PFSK-1 (cell line): ENCODE measurements around the gene ARL5B.

Experiments
- POLR2AphosphoS5 ChIP-seq: IDR thresholded peaks from 2 replicates; pipeline ENCODE4 v1.6.1; 2012; ENCODE audit warnings: low read depth, mild to moderate bottlenecking, control low read depth, low read length, moderate library complexity
- TAF1 ChIP-seq: IDR thresholded peaks from 2 replicates; pipeline ENCODE4 v1.6.1; 2012; ENCODE audit warnings: low read length, control low read depth, borderline replicate concordance; ENCODE audit not compliant: insufficient read depth

- no peak for TF ChIP-seq TAF1
- no peak for TF ChIP-seq POLR2AphosphoS5
Observed at GRCh38 chr10:18660816-18661431, 1.7 kb downstream of the ARL5B start.
